Measurements from ENCODE around the gene DAND5. TPM values are rescaled to one million over a fixed set of nuclear protein-coding genes. Genes with fewer than 3 reads are reported as not detected.

The DAND5 gene
- total and polyA plus RNA-seq, 10 of the 15 experiments (the other 5 are each of a cell fraction or from before 2014, with no cell fraction given) = 0.06 to 0.15 (median 0.12) TPM; not detected in 5

DNA sequence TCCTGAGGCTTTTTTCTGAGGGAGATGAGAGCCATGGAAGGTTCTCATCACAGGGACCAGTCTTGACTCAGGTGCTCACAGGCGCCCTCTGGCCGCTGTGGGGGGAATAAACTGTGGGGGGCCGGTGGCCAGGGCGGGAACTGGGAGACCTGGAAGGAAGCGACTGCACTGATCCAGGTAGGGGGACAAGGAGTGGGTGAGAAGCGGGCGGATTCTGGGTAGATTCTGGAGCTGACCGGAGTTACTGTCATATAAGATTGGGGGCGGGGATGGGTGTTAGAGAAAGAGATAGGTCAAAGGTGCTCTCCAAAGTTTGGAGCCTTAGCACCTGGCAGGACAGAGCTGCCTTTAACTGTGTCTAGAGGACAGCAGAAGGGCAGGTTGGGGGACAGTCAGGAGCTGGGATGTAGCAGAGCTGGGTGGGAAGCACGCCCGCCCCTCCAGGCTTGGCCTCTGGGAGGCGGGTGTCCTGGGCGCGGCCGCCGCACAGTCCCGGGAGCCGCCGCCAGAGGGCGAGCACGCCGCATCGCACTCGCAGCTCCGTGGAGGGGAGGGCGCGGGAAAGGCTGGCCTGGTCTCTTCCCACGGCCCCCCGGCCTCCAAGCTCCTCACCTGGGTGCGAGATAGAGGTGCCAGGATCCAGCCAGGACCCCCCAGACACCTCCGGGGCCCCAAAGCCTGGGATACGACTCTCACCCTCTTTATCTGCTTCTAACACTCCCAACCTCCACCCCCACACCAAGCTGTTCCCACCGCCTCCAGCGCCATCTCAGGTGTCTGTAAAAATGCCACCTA, 4.2 kb upstream of the DAND5 start (continued):
- peak; percentile 34 for TF ChIP-seq HCFC1 (IDR thresholded peaks at IDR 0.05; ENCODE audit: low read length)

GRCh38 chr19:12965812-12966135, 3.6 kb upstream of the DAND5 start:
- Histone ChIP-seq H4K20me1 (ENCODE audit: control insufficient read depth, insufficient read depth) (no peaks in the 10 kb centered on the region), H2AFZ (ENCODE audit: control insufficient read depth, low read depth, low read length) (peak overlapping the region; percentile 95), H3K27me3 (replicated peaks in 1 of 2; ENCODE audit: control insufficient read depth in 2 of 2, insufficient read depth in 2 of 2, low read length in 1 of 2) (no peaks in the 10 kb centered on the region), H3K4me3 (peak overlapping the region; percentile 64; the same call in 1 of the 2 replicates), H3K79me2 (ENCODE audit: control insufficient read depth, insufficient read depth, low read length) (no peaks in the 10 kb centered on the region), H3K27ac (ENCODE audit: control insufficient read depth, insufficient read depth) (0 out of 2 replicates have a peak overlapping the region, but pooled peaks have one; percentile 2), H3K9ac (ENCODE audit: control insufficient read depth, insufficient read depth, low read length) (peak overlapping the region; percentile 55; the same call in 1 of the 2 replicates), H3K4me1 (ENCODE audit: control insufficient read depth, insufficient read depth, low read length) (0 out of 2 replicates have a peak, but pooled peaks cover 3% of the 10 kb centered on the region), H3K4me2 (ENCODE audit: control insufficient read depth, insufficient read depth) (peak overlapping the region; percentile 100), H3K36me3 (ENCODE audit: control insufficient read depth in 2 of 2, insufficient read depth in 2 of 2, low read length in 1 of 2) (no peaks in the 10 kb centered on the region), H3K9me3 (replicated peaks; ENCODE audit: control insufficient read depth, insufficient read depth, low read length) (no peaks in the 10 kb centered on the region)
- CTCF ChIA-PET = interaction anchor here (0.6 to 7.0 kb wide), 66 partner anchors 11 to 312 kb away, joined by 3 to 182 read pairs (median 6); partner anchors contain the start of genes DNASE2, FARSA, GADD45GIP1 and GCDH
- intact Hi-C loops (cut with micrococcal nuclease; ENCODE audit: unreplicated experiment) = loop anchor here (1.0 kb wide), 1 partner anchor 80 kb away; no protein-coding TSS in a partner anchor
- ATAC-seq (no peak), DNase-seq (ENCODE audit: low read depth, low spot score) (no peak), FAIRE-seq (no peak)
- RAD21 ChIA-PET (ENCODE audit: unreplicated experiment) = interaction anchor here (0.7 to 2.9 kb wide), 31 partner anchors 9 to 295 kb away, joined by 3 to 31 read pairs (median 5); partner anchors contain the start of genes CALR, DNASE2, FARSA and GCDH
- no TSS peak for BruUV-seq (replicated peaks)
- TF ChIP-seq EGR1 (IDR thresholded peaks at IDR 0.05; ENCODE audit: borderline replicate concordance in 1 of 2, low read depth in 2 of 2, low read length in 2 of 2) (no peak), POU2F2 (IDR thresholded peaks at IDR 0.05; ENCODE audit: borderline replicate concordance, low read depth, low read length) (no peak), BCLAF1 (IDR thresholded peaks at IDR 0.05) (no peak), SUZ12 (IDR thresholded peaks at IDR 0.05; ENCODE audit: unreplicated experiment) (no peak)
- TF ChIP-seq, protein P1, sequence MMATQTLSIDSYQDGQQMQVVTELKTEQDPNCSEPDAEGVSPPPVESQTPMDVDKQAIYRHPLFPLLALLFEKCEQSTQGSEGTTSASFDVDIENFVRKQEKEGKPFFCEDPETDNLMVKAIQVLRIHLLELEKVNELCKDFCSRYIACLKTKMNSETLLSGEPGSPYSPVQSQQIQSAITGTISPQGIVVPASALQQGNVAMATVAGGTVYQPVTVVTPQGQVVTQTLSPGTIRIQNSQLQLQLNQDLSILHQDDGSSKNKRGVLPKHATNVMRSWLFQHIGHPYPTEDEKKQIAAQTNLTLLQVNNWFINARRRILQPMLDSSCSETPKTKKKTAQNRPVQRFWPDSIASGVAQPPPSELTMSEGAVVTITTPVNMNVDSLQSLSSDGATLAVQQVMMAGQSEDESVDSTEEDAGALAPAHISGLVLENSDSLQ (IDR thresholded peaks at IDR 0.05) = peak; percentile 6; the same call in 1 of the 2 replicates
- 44% methylated on average over 8 of the region's 8 CpGs for WGBS (ENCODE audit: insufficient coverage, insufficient replicate concordance, low lambda C conversion rate, missing lambda C conversion rate)
- in situ Hi-C loops (cut with MboI) = no loop called here
- SMC1A ChIA-PET (ENCODE audit: uncharacterized antibody, unreplicated experiment) = interaction anchor here (0.7 to 2.0 kb wide), 21 partner anchors 8 to 187 kb away, joined by 3 to 29 read pairs (median 5); partner anchors contain the start of genes DNASE2, GADD45GIP1, GCDH and KLF1
- POLR2A ChIA-PET = interaction anchor here (0.6 to 2.6 kb wide), 6 partner anchors 28 to 86 kb away, joined by 3 to 11 read pairs (median 4); partner anchors contain the start of genes DNASE2 and GCDH

Data from GM12878 (cell line).